Esophagus muscularis mucosa (tissue), 3 donors: ENCODE results near the gene SAMD4A.

ENCODE experiments used
- POLR2AphosphoS5 ChIP-seq, 2 donors: sonication (generic); formaldehyde crosslinking; IDR thresholded peaks; one replicate each; pipeline ENCODE4 v1.6.1; 2017; ENCODE audit warnings: antibody characterized with exemption in 2 of 2
- TF ChIP-seq, protein P1 (sequence below), 3 experiments: fragments of 200-600 bp in 2 of 3; fragments of 450-650 bp in 1 of 3; sonication (generic) in 2 of 3; IDR thresholded peaks; one replicate each; pipeline ENCODE4 v1.5.1; 2017 to 2019; ENCODE audit warnings: antibody characterized with exemption in 3 of 3, mild to moderate bottlenecking in 2 of 3, moderate library complexity in 1 of 3

- TF ChIP-seq, protein P1, sequence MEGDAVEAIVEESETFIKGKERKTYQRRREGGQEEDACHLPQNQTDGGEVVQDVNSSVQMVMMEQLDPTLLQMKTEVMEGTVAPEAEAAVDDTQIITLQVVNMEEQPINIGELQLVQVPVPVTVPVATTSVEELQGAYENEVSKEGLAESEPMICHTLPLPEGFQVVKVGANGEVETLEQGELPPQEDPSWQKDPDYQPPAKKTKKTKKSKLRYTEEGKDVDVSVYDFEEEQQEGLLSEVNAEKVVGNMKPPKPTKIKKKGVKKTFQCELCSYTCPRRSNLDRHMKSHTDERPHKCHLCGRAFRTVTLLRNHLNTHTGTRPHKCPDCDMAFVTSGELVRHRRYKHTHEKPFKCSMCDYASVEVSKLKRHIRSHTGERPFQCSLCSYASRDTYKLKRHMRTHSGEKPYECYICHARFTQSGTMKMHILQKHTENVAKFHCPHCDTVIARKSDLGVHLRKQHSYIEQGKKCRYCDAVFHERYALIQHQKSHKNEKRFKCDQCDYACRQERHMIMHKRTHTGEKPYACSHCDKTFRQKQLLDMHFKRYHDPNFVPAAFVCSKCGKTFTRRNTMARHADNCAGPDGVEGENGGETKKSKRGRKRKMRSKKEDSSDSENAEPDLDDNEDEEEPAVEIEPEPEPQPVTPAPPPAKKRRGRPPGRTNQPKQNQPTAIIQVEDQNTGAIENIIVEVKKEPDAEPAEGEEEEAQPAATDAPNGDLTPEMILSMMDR (IDR thresholded peaks at IDR 0.05) = no peak
- peak in 1 of 2 donors; percentile 14 for TF ChIP-seq POLR2AphosphoS5 (IDR thresholded peaks at IDR 0.05)
Measured at GRCh38 chr14:54567639-54568561, 972 bp downstream of the SAMD4A start.
